Stromal cell of bone marrow (primary cell): ENCODE results near the gene PTPRG.

Experiments
- DNase-seq: peaks from one replicate; pipeline ENCODE4 v3.0.0-alpha.2; 2012; ENCODE audit warnings: low read depth

Gene PTPRG

GRCh38 chr3:61866153-61866542 is 304.8 kb downstream of the PTPRG start:
- no peak for DNase-seq

GRCh38 chr3:61866961-61867461 is 305.6 kb downstream of the PTPRG start:
- DNase-seq = no peak

- DNase-seq = no peak
Observed at GRCh38 chr3:61868499-61868898, 307.1 kb downstream of the PTPRG start.

- DNase-seq = no peak
Observed at GRCh38 chr3:61869371-61869770, 308.0 kb downstream of the PTPRG start.

GRCh38 chr3:61871644-61872043 is 310.3 kb downstream of the PTPRG start:
- DNase-seq = no peak

- peak; percentile 25 for DNase-seq
Observed at GRCh38 chr3:61872077-61872706, 310.8 kb downstream of the PTPRG start.

GRCh38 chr3:61875046-61875844 is 313.9 kb downstream of the PTPRG start:
- DNase-seq = no peak

- no peak for DNase-seq
Observed at GRCh38 chr3:61875976-61876671, 314.8 kb downstream of the PTPRG start.

GRCh38 chr3:61876797-61877196 is 315.4 kb downstream of the PTPRG start:
- DNase-seq = peak; percentile 45

GRCh38 chr3:61877359-61878138 is 316.2 kb downstream of the PTPRG start:
- DNase-seq = no peak

GRCh38 chr3:61882253-61882652 is 320.9 kb downstream of the PTPRG start:
- no peak for DNase-seq

- DNase-seq = no peak
Observed at GRCh38 chr3:61884794-61885193, 323.4 kb downstream of the PTPRG start.

- DNase-seq = no peak
Observed at GRCh38 chr3:61885414-61885813, 324.0 kb downstream of the PTPRG start.

GRCh38 chr3:61887206-61887605 is 325.8 kb downstream of the PTPRG start:
- DNase-seq = no peak

- no peak for DNase-seq
Observed at GRCh38 chr3:61889259-61889658, 327.9 kb downstream of the PTPRG start.

- DNase-seq = no peak
Observed at GRCh38 chr3:61890167-61890566, 328.8 kb downstream of the PTPRG start.

- DNase-seq = no peak
Observed at GRCh38 chr3:61890586-61890985, 329.2 kb downstream of the PTPRG start.

GRCh38 chr3:61892891-61893290 is 331.5 kb downstream of the PTPRG start:
- no peak for DNase-seq

GRCh38 chr3:61893840-61894566 is 332.6 kb downstream of the PTPRG start:
- DNase-seq = no peak

- peak; percentile 83 for DNase-seq
Observed at GRCh38 chr3:61894988-61895935, 333.9 kb downstream of the PTPRG start.
